ENCODE results near the gene SAP30.

The SAP30 gene

DNA sequence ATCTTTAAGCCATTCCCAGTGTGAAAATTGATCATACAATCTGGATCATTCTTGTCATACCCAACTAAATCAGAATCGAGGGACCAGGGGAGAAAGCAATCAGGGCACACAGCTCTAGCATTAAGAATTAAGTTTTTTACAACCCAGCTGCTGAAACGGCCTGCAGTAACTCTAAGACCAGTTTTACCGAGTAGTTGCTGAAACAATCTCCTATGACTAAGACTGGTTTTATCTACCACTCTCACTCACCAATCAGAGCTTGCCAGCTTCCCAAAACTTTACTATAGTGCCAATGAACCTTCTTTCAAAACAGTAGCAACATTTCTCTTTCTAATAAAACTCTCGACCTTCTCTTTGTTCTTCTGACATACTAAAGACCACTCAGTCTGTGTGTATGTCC is 2.8 kb upstream of the SAP30 start:
- no peak for FAIRE-seq

- no peak for FAIRE-seq
Observed at GRCh38 chr4:173370130-173370476, 651 bp upstream of the SAP30 start.

GRCh38 chr4:173371292-173372192 is 788 bp downstream of the SAP30 start:
- no peak for FAIRE-seq

GRCh38 chr4:173374588-173374987 is 3.8 kb downstream of the SAP30 start:
- no peak for FAIRE-seq

DNA sequence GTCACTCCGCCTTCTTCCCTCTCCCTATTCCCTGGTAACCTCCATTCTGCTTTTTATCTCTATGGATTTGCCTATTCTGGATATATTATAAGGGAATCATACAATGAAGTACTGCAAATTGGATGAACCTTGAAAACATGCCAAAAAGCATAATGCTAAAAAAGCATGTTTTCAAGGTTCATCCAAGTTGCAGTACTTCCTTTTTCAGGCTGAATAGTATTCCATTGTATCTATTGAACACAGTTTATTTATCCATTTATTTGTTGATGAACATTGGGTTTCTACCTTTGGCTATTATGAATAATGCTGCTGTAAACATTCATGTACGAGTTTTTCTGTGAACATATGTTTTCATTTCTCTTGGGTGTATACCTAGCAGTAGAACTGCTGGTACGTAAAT is 9.2 kb downstream of the SAP30 start:
- no peak for FAIRE-seq

DNA sequence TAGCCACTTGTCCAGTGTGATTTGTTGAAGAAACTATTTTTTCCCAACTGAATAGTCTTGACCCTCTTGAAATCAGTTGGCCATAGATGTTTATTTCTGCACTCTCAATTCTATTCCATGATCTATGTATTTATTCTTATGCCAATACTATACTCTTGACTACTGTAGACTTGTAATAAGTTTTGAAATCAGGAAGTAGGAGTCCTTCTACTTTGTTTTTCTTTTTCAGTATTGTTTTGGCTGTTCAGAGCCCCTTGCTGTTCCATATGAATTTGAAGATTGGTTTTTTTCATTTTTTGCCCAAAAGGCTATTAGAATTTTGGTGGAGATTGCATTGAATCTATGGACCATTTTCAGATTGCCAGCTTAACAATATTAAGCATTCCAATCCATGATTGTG is 10.2 kb downstream of the SAP30 start:
- no peak for FAIRE-seq

GRCh38 chr4:173381610-173382009 is 10.9 kb downstream of the SAP30 start:
- FAIRE-seq = no peak

DNA sequence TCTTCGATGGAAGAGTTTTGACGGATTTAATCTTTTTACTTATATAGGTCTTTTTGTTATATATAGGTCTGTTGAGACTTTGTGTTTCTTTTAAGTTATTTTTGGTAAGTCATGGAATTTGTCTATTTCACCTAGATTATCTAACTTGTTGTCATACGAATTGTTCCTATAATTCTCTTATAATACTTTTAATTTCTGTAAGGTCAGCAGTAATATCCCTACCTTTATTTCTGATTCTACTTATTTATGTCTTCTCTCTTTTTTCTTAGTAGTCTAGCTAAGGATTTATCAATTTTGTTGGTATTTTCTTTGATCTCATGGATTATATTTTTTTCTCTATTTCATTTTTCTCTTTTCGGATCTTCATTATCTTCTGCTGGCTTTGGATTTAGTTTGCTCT is 11.6 kb downstream of the SAP30 start:
- FAIRE-seq = peak; percentile 44

DNA sequence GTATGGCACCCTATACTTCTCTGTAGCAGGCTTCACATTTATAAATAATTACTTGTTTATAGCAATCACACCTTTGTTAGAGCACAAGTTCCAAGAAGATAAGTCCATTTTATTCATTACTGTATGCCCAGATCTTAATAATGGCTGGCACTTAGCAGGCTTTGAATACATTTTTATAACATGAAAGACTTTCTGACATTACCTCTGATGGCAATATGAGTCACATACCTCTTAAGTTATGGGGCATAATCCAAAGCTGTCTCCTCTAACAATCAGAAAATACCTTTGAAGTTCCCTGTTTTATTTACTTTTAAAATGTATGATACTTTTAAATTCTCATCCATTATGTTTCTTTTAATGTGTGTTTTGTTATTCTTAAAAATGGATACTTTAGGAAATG is 16.0 kb downstream of the SAP30 start:
- FAIRE-seq = no peak

DNA sequence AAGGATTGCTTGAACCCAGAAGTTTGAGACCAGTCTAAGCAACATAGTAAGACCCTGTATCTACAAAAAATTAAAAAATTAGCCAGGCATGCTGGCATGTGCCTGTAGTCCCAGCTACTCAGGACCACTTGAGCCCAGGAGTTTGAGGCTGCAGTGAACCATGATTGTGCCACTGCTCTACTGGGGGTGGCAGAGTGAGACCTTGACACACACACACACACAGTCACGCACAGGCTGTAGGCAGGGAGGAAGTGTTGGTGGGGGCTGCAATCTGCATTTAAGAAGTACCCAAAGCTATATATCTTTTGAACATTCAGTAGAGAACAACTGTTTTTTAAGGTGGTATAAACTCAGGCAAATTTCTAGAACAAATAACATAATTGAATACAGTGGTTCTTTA is 20.9 kb downstream of the SAP30 start:
- no peak for FAIRE-seq

- no peak for FAIRE-seq
Observed at GRCh38 chr4:173397604-173398003, 26.9 kb downstream of the SAP30 start.

DNA sequence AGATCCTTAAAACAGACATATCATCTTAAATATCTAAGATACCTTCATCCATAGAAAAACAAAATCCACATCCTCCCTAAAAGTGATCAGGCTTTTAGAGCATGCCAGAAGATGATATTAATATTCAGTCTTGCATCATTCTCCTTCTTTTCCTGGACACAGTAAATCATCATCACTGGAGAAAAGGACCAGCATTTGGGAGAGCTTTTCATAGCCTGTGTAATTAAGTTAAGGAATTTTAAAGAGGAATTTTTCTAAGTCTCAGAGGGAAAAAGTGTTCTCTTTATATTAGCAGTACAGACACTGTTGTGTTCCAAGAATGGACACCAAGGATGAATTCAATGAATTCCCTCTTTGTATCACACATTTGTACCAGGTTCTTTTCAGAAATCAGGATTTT is 27.5 kb downstream of the SAP30 start:
- FAIRE-seq = no peak

DNA sequence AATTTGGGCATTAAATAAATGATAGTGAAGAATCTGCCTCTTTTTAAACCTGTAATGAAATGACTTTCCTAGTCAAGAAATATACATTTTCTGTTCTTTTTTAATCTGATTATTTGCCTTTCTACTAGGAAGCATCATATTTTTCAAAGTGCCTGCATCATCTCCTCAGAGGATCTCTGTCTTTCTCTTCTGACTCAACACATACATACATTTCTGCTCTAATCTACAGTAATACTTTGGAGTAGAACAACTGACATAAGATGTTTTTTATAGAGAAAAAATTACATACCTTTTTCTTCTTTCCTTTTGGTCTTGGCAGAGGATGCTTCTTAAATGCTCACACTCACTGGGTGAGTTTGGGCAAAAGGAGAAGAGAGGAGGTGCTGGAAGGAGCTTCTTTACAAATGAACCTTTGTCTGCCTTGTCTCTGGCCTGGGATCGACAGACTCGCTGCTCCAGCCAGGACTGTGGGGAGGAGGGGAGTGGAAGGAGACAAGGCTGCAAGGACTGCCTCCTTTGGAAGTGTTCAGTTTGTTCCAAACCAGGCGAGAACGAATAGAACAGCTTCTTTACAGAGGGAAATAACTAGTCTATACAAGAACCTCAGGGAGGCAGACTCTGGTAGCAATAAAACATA is 28.1 kb downstream of the SAP30 start, which contains the start of gene SCRG1:
TSS of gene SCRG1 (minus strand) at position 338 of the 637 bp plus-strand sequence. CDS start 7,702 bp downstream, outside the sequence.
- FAIRE-seq = no peak

- FAIRE-seq = no peak
Observed at GRCh38 chr4:173401063-173401462, 30.3 kb downstream of the SAP30 start.

DNA sequence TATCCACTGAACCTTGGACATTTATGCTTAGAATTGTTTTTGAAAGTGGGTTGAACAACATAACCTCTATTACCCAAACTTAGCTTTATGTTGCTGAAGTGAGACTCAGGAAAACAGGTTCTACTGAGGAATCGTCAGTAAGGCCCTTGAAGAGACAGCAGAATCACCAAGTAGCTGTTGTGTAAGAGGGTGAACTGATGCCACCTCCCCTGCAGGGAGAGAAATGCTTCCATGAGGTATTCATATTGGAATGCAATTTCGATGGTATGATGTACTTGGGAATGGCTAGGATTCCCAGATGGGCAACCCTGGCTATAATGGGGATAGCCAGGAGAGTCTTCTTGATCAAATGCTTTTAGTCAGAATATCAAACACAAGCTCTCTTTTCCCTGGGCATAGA is 32.3 kb downstream of the SAP30 start:
- no peak for FAIRE-seq

- FAIRE-seq = no peak
Observed at GRCh38 chr4:173404296-173404865, 33.6 kb downstream of the SAP30 start.

GRCh38 chr4:173405840-173406606 is 35.3 kb downstream of the SAP30 start:
- no peak for FAIRE-seq

- FAIRE-seq = no peak
Observed at GRCh38 chr4:173410079-173410478, 39.3 kb downstream of the SAP30 start.

GRCh38 chr4:173411106-173411693 is 40.4 kb downstream of the SAP30 start:
- FAIRE-seq = peak; percentile 49

GRCh38 chr4:173413036-173413435 is 42.3 kb downstream of the SAP30 start:
- no peak for FAIRE-seq

DNA sequence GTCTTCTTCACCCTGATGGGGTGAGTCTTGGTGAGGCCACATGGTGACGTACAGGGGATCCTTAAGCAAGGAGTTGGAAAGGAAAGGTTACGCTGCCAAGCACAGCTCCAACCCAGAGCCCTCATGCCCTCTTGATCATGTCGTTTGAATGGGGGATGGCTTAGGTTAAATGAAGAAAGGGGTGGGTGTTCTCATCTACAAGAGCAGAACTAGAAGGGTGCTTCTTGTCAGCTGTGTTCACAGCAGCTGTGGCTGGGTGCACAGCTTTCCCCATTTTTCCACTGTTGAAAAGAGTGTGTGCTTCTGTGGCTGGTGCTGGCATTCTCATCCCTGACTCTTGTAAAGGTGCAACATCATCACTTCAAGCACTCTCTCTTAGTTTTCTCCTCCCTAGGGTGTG is 43.7 kb downstream of the SAP30 start:
- no peak for FAIRE-seq

DNA sequence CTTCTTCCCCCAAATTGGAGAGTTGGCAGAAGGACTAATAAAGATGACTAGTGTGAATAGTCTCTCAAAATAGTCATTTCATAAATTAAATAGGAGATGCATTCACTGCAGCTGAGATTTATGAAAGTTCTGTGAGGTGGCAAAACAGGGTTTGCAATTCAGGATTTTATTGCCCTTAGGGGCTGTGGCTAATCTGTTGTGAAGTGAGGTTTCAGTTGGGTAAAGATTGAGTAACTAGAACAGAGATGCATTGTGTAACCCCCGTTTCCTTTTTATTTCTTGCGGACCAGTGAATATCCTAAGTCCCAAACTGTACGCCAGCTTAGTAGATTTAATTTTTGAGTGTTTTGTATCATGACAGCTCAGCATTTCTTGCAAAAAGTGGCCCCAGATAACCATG is 44.3 kb downstream of the SAP30 start:
- FAIRE-seq = no peak
